Cardiac septum (tissue), 1 donor: ENCODE measurements around the gene PROB1. TPM values are rescaled to one million over a fixed set of nuclear protein-coding genes. Genes with fewer than 3 reads are reported as not detected.
"Not testable (repeated sequence)": the region's sequence is repeated elsewhere in the genome, so short reads cannot be mapped to it uniquely, and the experiment has no call there.

Source experiments
- DNase-seq: peaks from one replicate; pipeline ENCODE4 v3.0.0-alpha.2; 2020; ENCODE audit warnings: low spot score
- intact Hi-C: fragments of 100-400 bp; cut with DNase I; formaldehyde crosslinking; loops from one replicate; pipeline ENCODE4 v1.14.0; 2022
- total RNA-seq: library from RNA; stranded (reverse); fragmentation: NEBNext Ultra II Directional; extraction: Animal tissue kit (Norgen Biotek cat#: 25700); gene quantifications from one replicate; pipeline ENCODE4 v1.2.1, GENCODE V29; 2021
- donor health status: DM: no; HTN: no; CAD: no.

Gene PROB1
- total RNA-seq, 1 donor from 2014 or later = 34.7 TPM

- intact Hi-C loops = no loop called here
- no peak for DNase-seq
Observed at GRCh38 chr5:139397921-139398320, 3.0 kb upstream of the PROB1 start.

DNA sequence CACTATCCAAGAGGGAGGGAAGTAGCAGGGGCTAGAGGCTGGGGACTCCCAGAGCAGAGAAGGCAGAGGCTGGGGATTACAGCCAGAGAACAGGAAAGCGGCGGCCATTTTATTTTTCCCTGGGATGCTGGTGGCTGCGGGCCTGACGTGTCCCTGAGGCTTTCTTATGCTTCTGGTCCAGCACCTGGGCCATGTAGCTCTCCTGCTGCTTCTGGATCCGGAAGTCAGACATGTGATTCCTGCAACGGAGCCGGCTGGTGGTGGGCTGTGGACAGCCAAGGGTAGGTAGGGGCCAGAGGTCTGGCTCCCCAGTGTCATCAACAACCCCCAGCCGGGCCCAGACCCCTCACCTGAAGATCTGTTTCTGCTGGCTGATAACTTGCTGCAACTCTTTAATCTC is 1.8 kb upstream of the PROB1 start:
- DNase-seq = no peak

GRCh38 chr5:139395844-139396640 is 1.1 kb upstream of the PROB1 start:
- intact Hi-C loops = loop anchor here (2.0 kb wide), 1 partner anchor 23 kb away; no protein-coding TSS in a partner anchor
- no peak for DNase-seq

More for the DNA sequence above, 1.8 kb upstream of the PROB1 start:
- intact Hi-C loops = no loop called here

GRCh38 chr5:139394123-139394653 is 716 bp downstream of the PROB1 start:
- intact Hi-C loops = loop anchor here (2.0 to 5.0 kb wide), 4 partner anchors 25 to 127 kb away; partner anchors contain the start of genes MATR3 and PAIP2
- DNase-seq = no peak

DNA sequence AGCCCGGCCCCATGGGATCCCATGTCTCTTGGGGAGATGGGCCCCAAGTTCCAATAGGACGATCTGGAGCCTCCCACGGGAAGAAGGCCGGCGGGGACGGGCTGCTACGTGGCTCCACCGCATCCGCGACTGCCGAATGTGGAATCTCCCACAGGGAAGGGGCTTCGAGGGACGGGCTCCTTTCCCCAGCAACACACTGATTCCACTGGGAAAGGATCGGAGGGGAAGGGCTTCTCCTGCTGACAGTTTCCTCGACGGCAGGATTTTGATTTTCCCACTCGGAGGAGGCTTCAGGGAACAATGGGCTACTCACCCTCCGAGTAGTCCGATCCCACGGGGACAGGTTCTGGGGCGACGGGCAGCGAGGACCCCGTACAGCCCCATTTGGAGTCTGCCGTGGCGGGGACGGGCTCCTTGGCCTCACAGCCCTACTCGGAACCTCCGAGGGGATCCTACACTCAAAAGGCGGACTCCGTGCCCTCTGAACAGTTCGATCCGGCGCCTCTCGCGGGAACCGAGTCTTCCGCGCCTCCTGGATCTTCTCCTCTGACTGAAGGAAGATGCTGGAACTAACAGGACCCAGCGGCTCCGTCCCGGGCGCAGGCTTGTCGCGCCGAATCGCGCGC is 1.3 kb downstream of the PROB1 start:
- DNase-seq = no peak
- intact Hi-C loops = loop anchor here (2.0 to 5.0 kb wide), 4 partner anchors 25 to 126 kb away; partner anchors contain the start of genes MATR3 and PAIP2

DNA sequence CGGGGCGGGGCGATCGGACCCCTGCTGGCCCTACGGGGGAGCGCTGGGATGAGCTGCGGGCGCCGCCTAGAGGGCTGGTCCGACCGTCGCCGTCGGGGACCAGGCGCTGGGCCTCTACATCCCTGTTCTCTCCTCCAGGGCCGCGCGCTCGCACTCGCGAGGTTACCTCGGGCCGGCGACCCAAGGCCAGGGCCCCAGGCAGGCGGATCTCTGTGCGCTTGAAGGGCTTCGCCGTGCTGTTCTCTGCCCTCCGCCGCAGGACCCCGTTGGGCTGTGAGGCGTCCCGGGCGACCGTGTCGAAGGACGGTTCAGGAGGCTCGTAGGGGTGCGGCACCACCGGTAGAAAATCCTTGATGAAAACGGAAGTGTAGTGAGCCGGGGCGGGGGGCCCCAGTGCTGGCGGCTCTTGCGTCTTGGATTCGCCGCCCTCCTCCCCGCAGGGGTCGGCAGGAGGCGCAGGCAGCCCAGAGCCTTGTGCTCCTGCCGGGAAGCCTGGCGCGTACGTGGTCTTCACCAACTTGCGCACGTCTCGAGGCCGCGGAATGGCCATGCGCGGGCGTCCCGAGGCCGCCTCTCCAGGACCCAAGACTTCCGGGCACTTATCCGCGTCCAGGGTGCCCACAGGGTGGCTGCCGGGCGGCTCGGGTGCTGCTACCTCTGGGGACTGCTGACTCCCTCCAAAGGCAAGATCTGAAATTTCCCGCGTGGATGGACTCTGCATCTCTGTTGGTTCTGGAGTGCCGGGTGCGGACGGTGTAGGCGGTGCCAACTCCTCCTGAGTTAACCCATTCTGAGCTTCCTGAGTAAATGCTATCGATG is 2.0 kb downstream of the PROB1 start:
- peak; percentile 87 for DNase-seq
- intact Hi-C loops = loop anchor here (5.0 kb wide), 3 partner anchors 51 to 126 kb away; partner anchors contain the start of genes MATR3 and PAIP2

DNA sequence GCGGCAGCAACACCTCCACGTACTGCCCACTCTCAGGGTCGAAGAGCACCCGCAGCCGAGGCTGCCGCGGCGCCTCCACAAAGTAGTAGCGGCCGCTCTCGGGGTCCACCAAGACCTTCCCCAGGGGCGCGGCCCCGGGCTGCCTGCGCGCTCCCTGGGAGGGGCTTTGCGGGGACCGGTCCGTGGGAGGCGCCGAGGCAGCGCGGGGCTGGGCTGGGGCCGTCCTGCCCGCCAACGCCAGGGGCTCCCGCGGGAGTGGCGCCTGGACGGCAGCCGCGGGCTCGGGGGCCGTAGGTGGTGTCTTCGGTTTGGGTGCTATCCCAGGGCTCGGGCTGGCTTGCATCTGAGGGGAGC is 2.6 kb downstream of the PROB1 start:
- intact Hi-C loops = loop anchor here (5.0 kb wide), 3 partner anchors 50 to 125 kb away; partner anchors contain the start of genes MATR3 and PAIP2
- DNase-seq = no peak

- intact Hi-C loops = loop anchor here (5.0 kb wide), 3 partner anchors 49 to 124 kb away; partner anchors contain the start of genes MATR3 and PAIP2
- no peak for DNase-seq
Observed at GRCh38 chr5:139391570-139392323, 3.2 kb downstream of the PROB1 start.

- intact Hi-C loops = loop anchor here (5.0 kb wide), 3 partner anchors 49 to 124 kb away; partner anchors contain the start of genes MATR3 and PAIP2
- DNase-seq = peak; percentile 46
Observed at GRCh38 chr5:139390639-139391569, 4.0 kb downstream of the PROB1 start.

DNA sequence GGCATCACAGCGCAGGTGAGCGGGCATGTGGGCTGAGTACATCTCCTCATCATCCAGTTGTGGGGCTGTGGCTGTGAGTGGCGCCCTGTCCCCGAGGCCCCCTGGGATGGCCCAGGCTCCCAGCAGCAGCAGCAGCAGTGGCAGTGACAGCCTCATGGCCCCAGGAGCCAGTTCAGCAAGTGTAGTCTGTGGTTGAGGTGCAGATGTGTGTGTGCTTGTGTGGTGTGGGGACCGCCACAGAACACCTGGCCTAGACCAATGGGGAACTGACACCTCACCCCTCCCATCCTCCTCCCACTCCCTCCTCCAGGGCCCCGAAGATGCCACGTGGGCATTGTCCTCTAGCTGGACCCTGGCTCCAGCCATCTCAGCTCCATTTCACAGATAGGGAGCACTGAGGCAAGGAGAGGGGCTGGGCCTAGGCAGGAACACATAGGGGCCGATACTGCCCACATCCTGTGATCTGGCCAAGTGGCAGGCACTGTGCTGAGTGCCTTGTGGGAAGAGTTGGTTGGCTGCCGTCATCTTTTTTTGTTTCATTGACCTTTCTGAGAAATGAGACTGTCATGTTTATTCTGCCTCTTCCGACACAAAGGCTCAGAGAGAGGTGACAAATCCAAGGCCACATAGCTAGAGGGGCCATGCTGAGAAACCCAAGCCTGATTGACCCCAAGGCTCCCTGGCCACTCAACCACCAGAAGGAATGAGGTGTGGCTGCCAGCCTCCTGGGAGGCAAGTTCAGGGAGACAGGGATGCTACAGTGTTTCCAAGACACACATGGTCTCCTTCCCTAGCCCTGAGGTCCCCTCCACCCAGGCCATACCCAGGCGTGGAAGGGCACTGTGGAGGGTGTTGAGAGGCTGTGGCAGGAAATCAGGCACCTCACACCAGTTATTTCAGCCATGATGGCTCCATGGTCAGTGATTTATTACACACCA is 4.9 kb downstream of the PROB1 start, which contains the start of gene MZB1:
TSS of gene MZB1 (minus strand) at position 213 of the 938 bp plus-strand sequence. CDS start at position 156, 57 bp downstream.
- intact Hi-C loops = loop anchor here (5.0 kb wide), 3 partner anchors 48 to 123 kb away; partner anchors contain the start of genes MATR3 and PAIP2
- DNase-seq = peak; percentile 55

- intact Hi-C loops = no loop called here
Observed at GRCh38 chr5:139388198-139388821, 6.6 kb downstream of the PROB1 start.

GRCh38 chr5:139387611-139388197 is 7.2 kb downstream of the PROB1 start:
- intact Hi-C loops = no loop called here

More at GRCh38 chr5:139388198-139388821, 6.6 kb downstream of the PROB1 start:
- no peak for DNase-seq

GRCh38 chr5:139386956-139387355 is 7.9 kb downstream of the PROB1 start:
- intact Hi-C loops, DNase-seq: not testable (repeated sequence)

More at GRCh38 chr5:139387611-139388197, 7.2 kb downstream of the PROB1 start:
- DNase-seq = no peak

DNA sequence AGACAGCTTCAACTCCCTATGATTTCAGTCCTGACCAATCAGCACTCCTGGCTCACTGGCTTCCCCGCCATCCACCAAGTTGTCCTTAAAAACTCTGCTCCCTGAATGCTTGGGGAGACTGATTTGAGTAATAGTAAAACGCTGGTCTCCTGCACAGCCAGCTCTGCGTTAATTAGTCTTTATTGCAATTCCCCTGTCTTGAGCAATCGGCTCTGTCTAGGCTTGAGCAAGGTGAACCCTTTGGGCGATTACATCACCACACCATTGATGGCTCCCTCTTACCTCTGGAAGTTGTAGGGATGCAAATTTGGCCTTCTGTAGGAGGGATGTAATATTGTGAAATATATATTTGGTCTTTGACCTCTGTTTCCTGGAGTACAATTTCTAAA is 8.9 kb downstream of the PROB1 start:
- intact Hi-C loops = no loop called here
- DNase-seq = no peak
